HL-60 (cell line): ENCODE measurements around the gene DENND1A.

Experiments
- CTCF ChIP-seq: IDR thresholded peaks from one replicate; pipeline ENCODE4 v1.5.1; 2011; ENCODE audit warnings: low read length, control low read depth, inconsistent platforms; ENCODE audit not compliant: insufficient read depth
- GABPA ChIP-seq: IDR thresholded peaks from 2 replicates; pipeline ENCODE4 v1.6.1; 2012; ENCODE audit warnings: low read depth
- REST ChIP-seq: IDR thresholded peaks from 2 replicates; pipeline ENCODE4 v1.6.1; 2012; ENCODE audit warnings: low read depth; ENCODE audit not compliant: insufficient replicate concordance
- SPI1 ChIP-seq: IDR thresholded peaks from 2 replicates; pipeline ENCODE4 v1.6.1; 2012; ENCODE audit warnings: low read depth, mild to moderate bottlenecking, borderline replicate concordance

- TF ChIP-seq GABPA (no peak), CTCF (no peak), SPI1 (no peak), REST (no peak)
These were observed 176.2 kb downstream of the DENND1A start for GRCh38 chr9:123753669-123754258.
